OCI-LY3 (cell line): ENCODE results near the gene PBRM1.

ENCODE experiments used
- EZH2phosphoT487 ChIP-seq: fragments of 200-600 bp; shearing (Covaris generic); IDR thresholded peaks from 2 replicates; pipeline ENCODE4 v1.6.1; 2018; ENCODE audit warnings: antibody characterized with exemption, mixed run types, low read depth
- TF ChIP-seq, protein P1 (sequence below): fragments of 200-600, 300-600 bp; sonication (generic); IDR thresholded peaks from 2 replicates; pipeline ENCODE4 v1.5.1; 2014; ENCODE audit warnings: antibody characterized with exemption, low read length, low read depth

DNA sequence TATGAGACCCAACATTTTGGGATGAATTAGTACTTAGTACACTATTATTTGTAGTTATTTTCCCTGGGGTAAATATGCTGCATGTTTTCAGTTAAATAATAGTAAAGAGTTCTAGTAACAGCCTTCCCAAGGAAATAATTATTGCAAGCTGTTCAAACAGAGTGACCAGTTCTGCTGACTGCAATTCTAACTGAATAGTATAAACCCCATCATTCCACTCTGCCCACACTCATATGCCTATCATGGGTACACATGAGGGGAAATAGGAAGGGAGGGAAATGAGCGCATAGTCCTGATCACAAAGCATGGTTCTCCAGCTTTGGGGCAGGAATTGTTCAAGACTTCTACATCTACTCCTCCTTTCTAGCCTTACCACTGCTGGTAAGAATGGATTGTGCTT is 130.7 kb downstream of the PBRM1 start:
- TF ChIP-seq, protein P1, sequence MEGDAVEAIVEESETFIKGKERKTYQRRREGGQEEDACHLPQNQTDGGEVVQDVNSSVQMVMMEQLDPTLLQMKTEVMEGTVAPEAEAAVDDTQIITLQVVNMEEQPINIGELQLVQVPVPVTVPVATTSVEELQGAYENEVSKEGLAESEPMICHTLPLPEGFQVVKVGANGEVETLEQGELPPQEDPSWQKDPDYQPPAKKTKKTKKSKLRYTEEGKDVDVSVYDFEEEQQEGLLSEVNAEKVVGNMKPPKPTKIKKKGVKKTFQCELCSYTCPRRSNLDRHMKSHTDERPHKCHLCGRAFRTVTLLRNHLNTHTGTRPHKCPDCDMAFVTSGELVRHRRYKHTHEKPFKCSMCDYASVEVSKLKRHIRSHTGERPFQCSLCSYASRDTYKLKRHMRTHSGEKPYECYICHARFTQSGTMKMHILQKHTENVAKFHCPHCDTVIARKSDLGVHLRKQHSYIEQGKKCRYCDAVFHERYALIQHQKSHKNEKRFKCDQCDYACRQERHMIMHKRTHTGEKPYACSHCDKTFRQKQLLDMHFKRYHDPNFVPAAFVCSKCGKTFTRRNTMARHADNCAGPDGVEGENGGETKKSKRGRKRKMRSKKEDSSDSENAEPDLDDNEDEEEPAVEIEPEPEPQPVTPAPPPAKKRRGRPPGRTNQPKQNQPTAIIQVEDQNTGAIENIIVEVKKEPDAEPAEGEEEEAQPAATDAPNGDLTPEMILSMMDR: no peak
- TF ChIP-seq EZH2phosphoT487: no peak
